Breast epithelium (tissue), 3 donors: ENCODE measurements around the gene PLOD2.

Experiments
- POLR2A ChIP-seq: fragments of 450-650 bp; IDR thresholded peaks from one replicate; pipeline ENCODE4 v1.6.1; 2016; ENCODE audit warnings: antibody characterized with exemption, mild to moderate bottlenecking, moderate library complexity
- POLR2AphosphoS5 ChIP-seq, 3 donors: sonication (generic); formaldehyde crosslinking; IDR thresholded peaks; one replicate each; pipeline ENCODE4 v1.6.1; 2017; ENCODE audit warnings: antibody characterized with exemption in 3 of 3

DNA sequence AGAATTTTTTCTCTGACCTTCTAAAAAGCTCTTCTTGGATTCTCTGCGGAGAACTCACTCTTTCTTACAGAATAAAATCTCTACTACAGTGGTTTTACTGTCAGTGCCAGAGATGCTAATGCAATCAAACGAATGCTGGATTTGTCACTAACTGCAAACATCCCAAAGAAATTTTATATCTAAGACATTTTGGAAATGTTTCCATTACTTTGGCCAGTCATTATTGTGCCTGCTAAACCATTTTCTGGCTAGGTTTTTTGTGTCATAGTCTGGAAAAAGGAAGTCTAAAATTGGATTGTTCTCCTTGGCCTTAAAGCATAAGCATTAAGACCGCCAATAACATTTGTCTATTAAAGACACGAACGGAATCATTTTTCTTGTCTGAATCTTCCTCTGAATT is 54.0 kb downstream of the PLOD2 start:
- no peak for TF ChIP-seq POLR2AphosphoS5 (IDR thresholded peaks at IDR 0.05)
- no peak for TF ChIP-seq POLR2A
